IPS-18a (cell line): Measurements from ENCODE around the gene PZP.
"Not testable (repeated sequence)": the region's sequence is repeated elsewhere in the genome, so short reads cannot be mapped to it uniquely, and the experiment has no call there.

Source experiments
- H3K27ac ChIP-seq: one replicate; pipeline ENCODE4 v1.5.1; 2013; ENCODE audit warnings: low read length
- H3K27me3 ChIP-seq: one replicate; pipeline ENCODE4 v1.6.1; 2013; ENCODE audit warnings: mild to moderate bottlenecking, low read length; ENCODE audit not compliant: control insufficient read depth, insufficient read depth
- H3K36me3 ChIP-seq: one replicate; pipeline ENCODE4 v1.6.1; 2013; ENCODE audit warnings: low read depth, low read length; ENCODE audit not compliant: control insufficient read depth
- H3K4me1 ChIP-seq: one replicate; pipeline ENCODE4 v1.6.1; 2013; ENCODE audit warnings: low read depth, low read length; ENCODE audit not compliant: control insufficient read depth
- H3K4me3 ChIP-seq: one replicate; pipeline ENCODE4 v1.5.1; 2013; ENCODE audit warnings: low read length
- H3K9ac ChIP-seq: one replicate; pipeline ENCODE4 v1.6.1; 2013; ENCODE audit warnings: mild to moderate bottlenecking, low read length, moderate library complexity
- H3K9me3 ChIP-seq: one replicate; pipeline ENCODE4 v1.6.1; 2013; ENCODE audit warnings: low read depth, low read length; ENCODE audit not compliant: control insufficient read depth

The PZP gene

GRCh38 chr12:9139588-9140290 is 68.5 kb downstream of the PZP start:
- H3K4me1 ChIP-seq, H3K27ac ChIP-seq, H3K9ac ChIP-seq, H3K4me3 ChIP-seq, H3K36me3 ChIP-seq, H3K27me3 ChIP-seq: not testable (repeated sequence)
- peaks cover 11% of the 10 kb centered on the region for H3K9me3 ChIP-seq

- Histone ChIP-seq H3K36me3 (no peaks in the 10 kb centered on the region), H3K4me1 (no peaks in the 10 kb centered on the region), H3K4me3 (no peak overlapping the region), H3K9me3 (peaks cover 4% of the 10 kb centered on the region), H3K27ac (no peak overlapping the region), H3K9ac (no peak overlapping the region), H3K27me3 (no peaks in the 10 kb centered on the region)
Observed at GRCh38 chr12:9135903-9136310, 72.3 kb downstream of the PZP start.

GRCh38 chr12:9134981-9135628 is 73.1 kb downstream of the PZP start:
- Histone ChIP-seq H3K4me3 (no peak overlapping the region), H3K4me1 (no peaks in the 10 kb centered on the region), H3K9me3 (peaks cover 4% of the 10 kb centered on the region), H3K27ac (no peak overlapping the region), H3K9ac (no peak overlapping the region), H3K27me3 (no peaks in the 10 kb centered on the region), H3K36me3 (no peaks in the 10 kb centered on the region)

GRCh38 chr12:9133216-9133916 is 74.8 kb downstream of the PZP start:
- H3K27ac ChIP-seq = no peak overlapping the region
- no peaks in the 10 kb centered on the region for H3K36me3 ChIP-seq
- no peak overlapping the region for H3K9ac ChIP-seq
- no peaks in the 10 kb centered on the region for H3K4me1 ChIP-seq
- H3K4me3 ChIP-seq = no peak overlapping the region
- H3K27me3 ChIP-seq = no peaks in the 10 kb centered on the region
- H3K9me3 ChIP-seq = no peaks in the 10 kb centered on the region

GRCh38 chr12:9132008-9132535 is 76.1 kb downstream of the PZP start:
- Histone ChIP-seq H3K9ac (no peak overlapping the region), H3K27ac (no peak overlapping the region), H3K27me3 (no peaks in the 10 kb centered on the region), H3K36me3 (no peaks in the 10 kb centered on the region), H3K4me1 (no peaks in the 10 kb centered on the region), H3K9me3 (no peaks in the 10 kb centered on the region), H3K4me3 (no peak overlapping the region)

GRCh38 chr12:9130244-9130643 is 78.0 kb downstream of the PZP start:
- H3K9me3 ChIP-seq = no peaks in the 10 kb centered on the region
- no peaks in the 10 kb centered on the region for H3K36me3 ChIP-seq
- no peak overlapping the region for H3K27ac ChIP-seq
- no peak overlapping the region for H3K9ac ChIP-seq
- H3K4me1 ChIP-seq = no peaks in the 10 kb centered on the region
- no peaks in the 10 kb centered on the region for H3K27me3 ChIP-seq
- H3K4me3 ChIP-seq = no peak overlapping the region

- Histone ChIP-seq H3K27ac (no peak overlapping the region), H3K9ac (no peak overlapping the region), H3K27me3 (no peaks in the 10 kb centered on the region), H3K36me3 (no peaks in the 10 kb centered on the region), H3K4me3 (no peak overlapping the region), H3K4me1 (no peaks in the 10 kb centered on the region), H3K9me3 (no peaks in the 10 kb centered on the region)
Observed at GRCh38 chr12:9127936-9128663, 80.1 kb downstream of the PZP start.

DNA sequence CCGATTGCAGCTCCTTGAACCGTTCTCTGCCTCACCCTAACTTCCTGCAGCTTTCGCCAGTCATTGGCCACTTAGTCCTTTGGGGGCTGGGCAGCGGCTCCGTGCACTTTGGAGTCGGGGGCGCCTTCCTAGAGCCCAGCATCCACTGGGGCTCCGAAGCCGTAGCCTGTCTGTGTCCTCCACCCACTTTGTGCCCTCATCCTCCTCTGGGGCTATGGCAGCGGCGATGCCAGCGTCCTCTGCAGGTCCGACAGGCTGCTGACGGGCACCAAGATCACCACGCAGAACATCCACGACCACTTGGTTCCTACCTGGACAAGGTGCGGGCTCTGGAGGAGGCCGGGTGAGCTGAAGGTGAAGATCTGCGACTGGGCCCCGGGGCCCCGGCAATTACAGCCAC is 80.7 kb downstream of the PZP start:
- H3K4me1 ChIP-seq = no peaks in the 10 kb centered on the region

DNA sequence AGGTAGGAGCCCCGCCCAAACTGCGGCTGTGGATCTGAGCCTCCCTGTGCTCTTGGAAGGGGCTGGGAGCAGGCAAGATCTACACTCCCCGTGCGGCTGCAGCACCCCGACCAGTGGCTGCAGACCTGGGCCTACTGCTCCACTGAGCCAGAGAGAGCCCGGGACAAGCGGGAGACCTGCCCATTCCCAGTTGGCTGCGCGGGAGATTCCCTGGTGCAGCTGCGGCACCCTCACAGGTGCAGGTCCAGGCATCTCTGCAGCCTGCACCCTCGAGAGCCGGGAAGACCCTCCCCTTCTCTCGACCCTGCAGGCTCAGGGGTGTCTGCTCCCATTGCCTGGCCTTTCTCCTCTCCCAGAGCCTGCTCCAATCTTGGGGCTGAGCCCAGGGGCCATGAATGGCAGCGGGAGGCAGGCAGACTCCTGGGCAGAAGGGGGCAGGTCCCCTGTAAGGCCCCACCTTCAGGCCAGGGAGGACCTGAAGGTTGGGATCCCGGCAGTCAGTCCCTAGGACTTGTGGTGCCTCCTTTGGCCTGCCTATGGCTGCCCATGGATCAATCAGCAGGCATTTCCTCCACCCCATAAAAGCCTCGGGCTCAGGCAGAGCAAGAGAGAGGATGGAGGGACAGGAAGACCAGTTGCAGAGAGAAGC is 83.7 kb downstream of the PZP start:
- no peak overlapping the region for H3K27ac ChIP-seq
- H3K9ac ChIP-seq = no peak overlapping the region
- H3K9me3 ChIP-seq = no peaks in the 10 kb centered on the region
- no peak overlapping the region for H3K4me3 ChIP-seq
- H3K27me3 ChIP-seq = no peaks in the 10 kb centered on the region
- H3K36me3 ChIP-seq = no peaks in the 10 kb centered on the region
- H3K4me1 ChIP-seq = no peaks in the 10 kb centered on the region

More for the DNA sequence above, 80.7 kb downstream of the PZP start:
- H3K4me3 ChIP-seq = no peak overlapping the region
- H3K27me3 ChIP-seq = no peaks in the 10 kb centered on the region
- H3K9me3 ChIP-seq = no peaks in the 10 kb centered on the region
- no peak overlapping the region for H3K9ac ChIP-seq
- H3K27ac ChIP-seq = no peak overlapping the region
- no peaks in the 10 kb centered on the region for H3K36me3 ChIP-seq

DNA sequence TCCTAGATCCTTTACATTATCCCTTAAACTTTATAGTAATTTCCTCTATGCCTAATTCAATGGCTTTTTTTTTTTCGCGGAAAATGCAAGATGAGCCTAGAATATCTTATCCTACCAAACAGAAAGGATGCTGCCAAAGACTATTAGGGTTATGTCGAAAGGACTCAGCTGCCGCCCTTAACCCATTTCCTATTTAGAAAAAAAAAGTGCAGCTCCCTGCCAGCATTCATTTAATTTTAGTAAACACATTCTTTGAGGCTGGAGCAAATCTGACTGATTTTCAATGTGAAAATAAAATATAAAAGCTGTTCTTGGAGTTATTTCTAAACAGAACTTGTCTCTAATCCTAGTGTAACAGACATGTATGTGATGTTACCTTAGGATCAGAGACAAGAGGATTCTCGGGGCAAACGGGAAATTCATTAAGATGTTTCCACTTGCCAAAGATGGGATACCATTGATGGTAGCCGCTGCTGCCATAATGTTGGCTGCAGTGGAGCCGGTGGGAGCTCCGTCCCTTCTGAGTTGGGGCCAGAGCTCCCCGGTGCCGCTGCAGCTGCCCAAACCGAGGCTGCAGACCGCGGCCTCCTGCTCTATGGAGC is 84.3 kb downstream of the PZP start:
- no peaks in the 10 kb centered on the region for H3K9me3 ChIP-seq
- H3K9ac ChIP-seq = no peak overlapping the region
- H3K27me3 ChIP-seq = no peaks in the 10 kb centered on the region
- no peaks in the 10 kb centered on the region for H3K36me3 ChIP-seq
- no peak overlapping the region for H3K27ac ChIP-seq
- no peaks in the 10 kb centered on the region for H3K4me1 ChIP-seq
- no peak overlapping the region for H3K4me3 ChIP-seq
